ENCODE measurements around the gene STAC2. TPM values are rescaled to one million over a fixed set of nuclear protein-coding genes. Genes with fewer than 3 reads are reported as not detected.

Gene STAC2
- polyA plus RNA-seq, 1 of the 3 experiments (the other 2 are of a cell fraction): 0.07 TPM

DNA sequence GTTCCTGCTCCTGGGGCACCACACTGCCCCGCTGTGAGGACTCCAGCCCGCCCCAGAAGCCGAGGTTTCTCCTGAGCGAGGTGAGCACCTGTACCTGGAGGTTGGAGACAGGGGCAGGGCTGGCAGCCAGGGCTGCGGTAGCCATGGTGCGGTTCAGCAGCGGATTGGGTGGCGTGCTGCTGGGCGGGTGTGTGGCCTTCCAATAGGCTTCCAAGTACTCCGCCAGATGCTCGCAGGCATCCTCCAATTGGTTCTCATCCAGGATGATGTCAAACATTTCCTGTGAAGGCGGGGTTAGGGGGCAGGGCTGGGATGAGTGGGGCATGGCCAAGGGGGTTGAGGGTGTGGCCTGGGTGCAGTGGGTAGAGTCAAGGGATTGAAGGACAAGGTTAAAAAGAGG, 48.5 kb downstream of the STAC2 start (continued):
- TF ChIP-seq TCF12 (IDR thresholded peaks at IDR 0.05) (no peak), GABPA (IDR thresholded peaks at IDR 0.05; ENCODE audit: low read depth) (no peak), EZH2phosphoT487 (IDR thresholded peaks at IDR 0.05; ENCODE audit: borderline replicate concordance, low read depth) (no peak), FOSL2 (IDR thresholded peaks at IDR 0.05; ENCODE audit: borderline replicate concordance, low read depth) (no peak), FOXJ3 (CRISPR knock-in tag; IDR thresholded peaks at IDR 0.05) (no peak)

DNA sequence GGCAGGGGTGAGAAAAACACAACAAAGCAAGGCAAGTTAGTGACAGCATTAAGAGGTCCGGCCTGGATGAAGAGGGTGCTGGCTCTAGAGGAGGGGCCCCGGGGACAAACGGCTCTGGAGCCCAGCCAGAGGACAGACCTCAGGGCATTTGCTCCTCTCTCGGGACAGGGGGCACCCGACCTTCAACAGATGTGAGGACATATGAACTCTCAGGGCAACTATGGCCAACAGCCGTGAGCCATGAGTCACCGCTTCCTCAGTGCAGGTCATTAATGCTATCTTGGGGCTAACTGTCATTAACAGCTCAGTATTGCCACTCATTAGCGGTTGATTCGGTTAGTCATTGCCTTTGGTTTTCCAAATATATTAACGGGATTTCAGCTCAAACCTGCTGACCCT, 50.1 kb downstream of the STAC2 start:
- Histone ChIP-seq H4K20me1 (ENCODE audit: insufficient read depth) (no peaks in the 10 kb centered on the region), H3K79me2 (ENCODE audit: insufficient read depth) (no peaks in the 10 kb centered on the region), H3K27me3 (ENCODE audit: insufficient read depth) (no peaks in the 10 kb centered on the region), H3K4me3 (ENCODE audit: low read depth in 2 of 2, low read length in 1 of 2) (no peak overlapping the region), H3K4me1 (ENCODE audit: control insufficient read depth in 1 of 2, insufficient read depth in 2 of 2, low read depth in 1 of 2, low read length in 1 of 2) (no peaks in the 10 kb centered on the region; a peak in 1 of 4 replicates), H3F3A (replicated peaks; ENCODE audit: insufficient read depth) (peaks cover 3% of the 10 kb centered on the region), H3K9ac (no peak overlapping the region), H2AFZ (ENCODE audit: low read depth) (no peak overlapping the region), H3K4me2 (no peak overlapping the region), H3K36me3 (replicated peaks in 1 of 2; ENCODE audit: control insufficient read depth in 1 of 2, insufficient read depth in 2 of 2, low read length in 1 of 2) (peaks cover 16 to 21% of the 10 kb centered on the region in 2 experiments), H3K9me3 (no peaks in the 10 kb centered on the region), H3K27ac (ENCODE audit: low read depth in 2 of 2, low read length in 1 of 2) (no peak overlapping the region), H3K9me2 (no peaks in the 10 kb centered on the region)
- 66% methylated on average over 10 of the region's 10 CpGs for WGBS (ENCODE audit: low lambda C conversion rate)
- CTCF ChIA-PET: interaction anchor here (0.7 to 7.6 kb wide), 22 partner anchors 8 to 255 kb away, joined by 3 to 108 read pairs (median 7); partner anchors contain the start of genes ARL5C, CACNB1, PLXDC1 and RPL19
- DNase-seq: no peak
- TF ChIP-seq, protein P1, sequence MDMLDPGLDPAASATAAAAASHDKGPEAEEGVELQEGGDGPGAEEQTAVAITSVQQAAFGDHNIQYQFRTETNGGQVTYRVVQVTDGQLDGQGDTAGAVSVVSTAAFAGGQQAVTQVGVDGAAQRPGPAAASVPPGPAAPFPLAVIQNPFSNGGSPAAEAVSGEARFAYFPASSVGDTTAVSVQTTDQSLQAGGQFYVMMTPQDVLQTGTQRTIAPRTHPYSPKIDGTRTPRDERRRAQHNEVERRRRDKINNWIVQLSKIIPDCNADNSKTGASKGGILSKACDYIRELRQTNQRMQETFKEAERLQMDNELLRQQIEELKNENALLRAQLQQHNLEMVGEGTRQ (IDR thresholded peaks at IDR 0.05; ENCODE audit: borderline replicate concordance, low read depth, low read length): no peak
- TF ChIP-seq, protein P2, sequence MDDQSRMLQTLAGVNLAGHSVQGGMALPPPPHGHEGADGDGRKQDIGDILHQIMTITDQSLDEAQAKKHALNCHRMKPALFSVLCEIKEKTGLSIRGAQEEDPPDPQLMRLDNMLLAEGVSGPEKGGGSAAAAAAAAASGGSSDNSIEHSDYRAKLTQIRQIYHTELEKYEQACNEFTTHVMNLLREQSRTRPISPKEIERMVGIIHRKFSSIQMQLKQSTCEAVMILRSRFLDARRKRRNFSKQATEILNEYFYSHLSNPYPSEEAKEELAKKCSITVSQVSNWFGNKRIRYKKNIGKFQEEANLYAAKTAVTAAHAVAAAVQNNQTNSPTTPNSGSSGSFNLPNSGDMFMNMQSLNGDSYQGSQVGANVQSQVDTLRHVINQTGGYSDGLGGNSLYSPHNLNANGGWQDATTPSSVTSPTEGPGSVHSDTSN (IDR thresholded peaks at IDR 0.05): no peak
- TF ChIP-seq, protein P3, sequence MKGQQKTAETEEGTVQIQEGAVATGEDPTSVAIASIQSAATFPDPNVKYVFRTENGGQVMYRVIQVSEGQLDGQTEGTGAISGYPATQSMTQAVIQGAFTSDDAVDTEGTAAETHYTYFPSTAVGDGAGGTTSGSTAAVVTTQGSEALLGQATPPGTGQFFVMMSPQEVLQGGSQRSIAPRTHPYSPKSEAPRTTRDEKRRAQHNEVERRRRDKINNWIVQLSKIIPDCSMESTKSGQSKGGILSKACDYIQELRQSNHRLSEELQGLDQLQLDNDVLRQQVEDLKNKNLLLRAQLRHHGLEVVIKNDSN (IDR thresholded peaks at IDR 0.05; ENCODE audit: borderline replicate concordance, low read depth): no peak
- TF ChIP-seq, protein P4, sequence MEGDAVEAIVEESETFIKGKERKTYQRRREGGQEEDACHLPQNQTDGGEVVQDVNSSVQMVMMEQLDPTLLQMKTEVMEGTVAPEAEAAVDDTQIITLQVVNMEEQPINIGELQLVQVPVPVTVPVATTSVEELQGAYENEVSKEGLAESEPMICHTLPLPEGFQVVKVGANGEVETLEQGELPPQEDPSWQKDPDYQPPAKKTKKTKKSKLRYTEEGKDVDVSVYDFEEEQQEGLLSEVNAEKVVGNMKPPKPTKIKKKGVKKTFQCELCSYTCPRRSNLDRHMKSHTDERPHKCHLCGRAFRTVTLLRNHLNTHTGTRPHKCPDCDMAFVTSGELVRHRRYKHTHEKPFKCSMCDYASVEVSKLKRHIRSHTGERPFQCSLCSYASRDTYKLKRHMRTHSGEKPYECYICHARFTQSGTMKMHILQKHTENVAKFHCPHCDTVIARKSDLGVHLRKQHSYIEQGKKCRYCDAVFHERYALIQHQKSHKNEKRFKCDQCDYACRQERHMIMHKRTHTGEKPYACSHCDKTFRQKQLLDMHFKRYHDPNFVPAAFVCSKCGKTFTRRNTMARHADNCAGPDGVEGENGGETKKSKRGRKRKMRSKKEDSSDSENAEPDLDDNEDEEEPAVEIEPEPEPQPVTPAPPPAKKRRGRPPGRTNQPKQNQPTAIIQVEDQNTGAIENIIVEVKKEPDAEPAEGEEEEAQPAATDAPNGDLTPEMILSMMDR (IDR thresholded peaks at IDR 0.05): no peak
- TF ChIP-seq NRF1 (IDR thresholded peaks at IDR 0.05; ENCODE audit: low read depth, low read length) (no peak), EP300 (IDR thresholded peaks at IDR 0.05; ENCODE audit: borderline replicate concordance in 1 of 2, low read depth in 1 of 2, low read length in 1 of 2) (no peak), JUND (IDR thresholded peaks at IDR 0.05) (no peak), NFIC (IDR thresholded peaks at IDR 0.05; ENCODE audit: borderline replicate concordance) (no peak), FOXJ3 (CRISPR knock-in tag; IDR thresholded peaks at IDR 0.05) (no peak), TAF1 (IDR thresholded peaks at IDR 0.05; ENCODE audit: borderline replicate concordance, low read depth, low read length) (no peak), RXRA (IDR thresholded peaks at IDR 0.05; ENCODE audit: borderline replicate concordance, low read depth) (no peak), MEF2A (IDR thresholded peaks at IDR 0.05; ENCODE audit: borderline replicate concordance, low read depth) (no peak), CHD2 (IDR thresholded peaks at IDR 0.05; ENCODE audit: low read length, partially characterized antibody) (no peak)
- TF ChIP-seq, protein P5, sequence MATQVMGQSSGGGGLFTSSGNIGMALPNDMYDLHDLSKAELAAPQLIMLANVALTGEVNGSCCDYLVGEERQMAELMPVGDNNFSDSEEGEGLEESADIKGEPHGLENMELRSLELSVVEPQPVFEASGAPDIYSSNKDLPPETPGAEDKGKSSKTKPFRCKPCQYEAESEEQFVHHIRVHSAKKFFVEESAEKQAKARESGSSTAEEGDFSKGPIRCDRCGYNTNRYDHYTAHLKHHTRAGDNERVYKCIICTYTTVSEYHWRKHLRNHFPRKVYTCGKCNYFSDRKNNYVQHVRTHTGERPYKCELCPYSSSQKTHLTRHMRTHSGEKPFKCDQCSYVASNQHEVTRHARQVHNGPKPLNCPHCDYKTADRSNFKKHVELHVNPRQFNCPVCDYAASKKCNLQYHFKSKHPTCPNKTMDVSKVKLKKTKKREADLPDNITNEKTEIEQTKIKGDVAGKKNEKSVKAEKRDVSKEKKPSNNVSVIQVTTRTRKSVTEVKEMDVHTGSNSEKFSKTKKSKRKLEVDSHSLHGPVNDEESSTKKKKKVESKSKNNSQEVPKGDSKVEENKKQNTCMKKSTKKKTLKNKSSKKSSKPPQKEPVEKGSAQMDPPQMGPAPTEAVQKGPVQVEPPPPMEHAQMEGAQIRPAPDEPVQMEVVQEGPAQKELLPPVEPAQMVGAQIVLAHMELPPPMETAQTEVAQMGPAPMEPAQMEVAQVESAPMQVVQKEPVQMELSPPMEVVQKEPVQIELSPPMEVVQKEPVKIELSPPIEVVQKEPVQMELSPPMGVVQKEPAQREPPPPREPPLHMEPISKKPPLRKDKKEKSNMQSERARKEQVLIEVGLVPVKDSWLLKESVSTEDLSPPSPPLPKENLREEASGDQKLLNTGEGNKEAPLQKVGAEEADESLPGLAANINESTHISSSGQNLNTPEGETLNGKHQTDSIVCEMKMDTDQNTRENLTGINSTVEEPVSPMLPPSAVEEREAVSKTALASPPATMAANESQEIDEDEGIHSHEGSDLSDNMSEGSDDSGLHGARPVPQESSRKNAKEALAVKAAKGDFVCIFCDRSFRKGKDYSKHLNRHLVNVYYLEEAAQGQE (IDR thresholded peaks at IDR 0.05; ENCODE audit: low read depth, low read length): no peak
- TF ChIP-seq, protein P6, sequence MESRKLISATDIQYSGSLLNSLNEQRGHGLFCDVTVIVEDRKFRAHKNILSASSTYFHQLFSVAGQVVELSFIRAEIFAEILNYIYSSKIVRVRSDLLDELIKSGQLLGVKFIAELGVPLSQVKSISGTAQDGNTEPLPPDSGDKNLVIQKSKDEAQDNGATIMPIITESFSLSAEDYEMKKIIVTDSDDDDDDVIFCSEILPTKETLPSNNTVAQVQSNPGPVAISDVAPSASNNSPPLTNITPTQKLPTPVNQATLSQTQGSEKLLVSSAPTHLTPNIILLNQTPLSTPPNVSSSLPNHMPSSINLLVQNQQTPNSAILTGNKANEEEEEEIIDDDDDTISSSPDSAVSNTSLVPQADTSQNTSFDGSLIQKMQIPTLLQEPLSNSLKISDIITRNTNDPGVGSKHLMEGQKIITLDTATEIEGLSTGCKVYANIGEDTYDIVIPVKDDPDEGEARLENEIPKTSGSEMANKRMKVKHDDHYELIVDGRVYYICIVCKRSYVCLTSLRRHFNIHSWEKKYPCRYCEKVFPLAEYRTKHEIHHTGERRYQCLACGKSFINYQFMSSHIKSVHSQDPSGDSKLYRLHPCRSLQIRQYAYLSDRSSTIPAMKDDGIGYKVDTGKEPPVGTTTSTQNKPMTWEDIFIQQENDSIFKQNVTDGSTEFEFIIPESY (IDR thresholded peaks at IDR 0.05; ENCODE audit: borderline replicate concordance, low read depth): no peak
- POLR2A ChIA-PET: no interaction called here

Data from SK-N-SH (cell line).